HG02840 (cell line): ENCODE measurements around the gene GAS2L1.

Experiments
- ATAC-seq: cut with Tn5 transposase; IDR thresholded peaks from one replicate; pipeline ENCODE4 v1.9.1; 2021; ENCODE audit warnings: mild to moderate bottlenecking, moderate library complexity, moderate number of reproducible peaks; ENCODE audit not compliant: unreplicated experiment, low FRiP score

GAS2L1 gene

DNA sequence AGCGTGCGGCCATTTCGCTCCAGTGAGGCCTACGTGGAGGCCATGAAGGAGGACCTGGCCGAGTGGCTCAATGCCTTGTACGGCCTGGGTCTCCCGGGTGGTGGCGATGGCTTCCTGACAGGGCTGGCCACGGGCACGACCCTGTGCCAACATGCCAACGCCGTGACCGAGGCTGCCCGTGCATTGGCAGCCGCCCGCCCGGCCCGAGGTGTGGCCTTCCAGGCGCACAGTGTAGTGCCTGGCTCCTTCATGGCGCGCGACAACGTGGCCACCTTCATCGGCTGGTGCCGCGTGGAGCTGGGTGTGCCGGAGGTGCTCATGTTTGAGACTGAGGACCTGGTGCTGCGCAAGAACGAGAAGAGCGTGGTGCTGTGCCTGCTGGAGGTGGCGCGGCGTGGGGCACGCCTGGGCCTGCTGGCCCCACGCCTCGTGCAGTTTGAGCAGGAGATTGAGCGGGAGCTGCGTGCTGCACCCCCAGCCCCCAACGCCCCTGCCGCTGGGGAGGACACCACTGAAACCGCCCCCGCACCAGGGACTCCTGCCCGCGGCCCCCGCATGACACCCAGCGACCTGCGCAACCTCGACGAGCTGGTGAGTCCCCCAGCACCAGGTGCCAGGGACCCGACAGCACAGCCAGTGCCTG lies 1.8 kb downstream of the GAS2L1 start:
- no peak for ATAC-seq

DNA sequence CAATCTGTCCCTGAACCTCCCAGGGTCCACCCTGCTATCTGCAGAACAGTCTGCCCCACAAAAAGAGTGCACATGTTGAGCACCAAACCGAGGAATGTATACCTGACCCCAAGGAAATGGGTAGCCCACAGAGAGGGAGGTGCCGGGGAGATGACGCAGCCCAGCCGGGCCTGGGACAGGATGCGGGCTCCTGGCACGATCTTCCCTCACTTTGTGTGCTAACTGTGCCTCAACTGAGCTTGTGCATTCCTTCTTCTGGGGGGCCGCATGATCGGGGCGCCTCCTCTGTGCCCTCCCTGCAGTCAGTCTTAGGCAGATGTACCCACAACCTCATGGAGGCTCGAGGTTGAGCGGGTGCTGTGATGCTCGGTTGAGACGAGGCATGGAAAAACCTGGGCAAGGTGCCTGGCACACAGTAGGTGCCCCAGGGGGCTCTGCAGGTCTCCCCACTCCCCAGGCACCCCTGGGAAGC lies 2.4 kb downstream of the GAS2L1 start:
- no peak for ATAC-seq

DNA sequence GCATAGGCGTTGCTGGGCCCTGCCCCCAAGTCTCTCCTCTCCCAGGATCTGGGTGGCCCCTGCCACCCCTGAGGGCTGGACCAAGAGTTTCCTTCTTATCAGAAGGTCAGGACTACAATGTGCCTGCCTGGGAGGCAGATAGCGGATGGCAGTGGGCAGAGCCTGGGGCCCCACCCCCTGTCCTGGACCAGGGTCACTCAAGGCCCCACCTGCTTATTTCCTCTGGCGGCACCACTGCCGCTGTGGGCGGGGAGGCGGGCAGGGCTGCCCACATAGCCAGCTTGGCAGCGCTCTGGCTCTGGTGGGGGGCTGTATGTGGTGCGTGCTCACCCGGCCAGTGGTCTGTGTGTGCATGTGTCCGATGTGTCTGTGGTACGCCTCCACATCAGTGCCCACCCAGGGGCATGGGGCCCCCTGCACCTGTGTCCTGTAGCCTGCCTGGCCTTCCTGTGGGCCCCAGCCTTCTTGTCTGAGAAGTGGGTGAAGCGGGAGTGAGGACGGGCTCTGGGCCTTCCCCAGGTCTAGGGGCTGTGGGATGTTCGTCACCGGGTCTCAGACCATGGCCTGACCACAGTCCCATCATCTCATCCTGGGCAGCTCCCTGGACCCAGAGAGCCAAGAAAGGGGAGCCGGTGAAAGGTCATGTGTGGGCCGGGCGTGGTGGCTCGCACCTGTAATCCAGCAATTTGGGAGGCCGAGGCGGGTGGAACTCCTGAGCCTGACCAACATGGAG lies 3.0 kb downstream of the GAS2L1 start:
- no peak for ATAC-seq

DNA sequence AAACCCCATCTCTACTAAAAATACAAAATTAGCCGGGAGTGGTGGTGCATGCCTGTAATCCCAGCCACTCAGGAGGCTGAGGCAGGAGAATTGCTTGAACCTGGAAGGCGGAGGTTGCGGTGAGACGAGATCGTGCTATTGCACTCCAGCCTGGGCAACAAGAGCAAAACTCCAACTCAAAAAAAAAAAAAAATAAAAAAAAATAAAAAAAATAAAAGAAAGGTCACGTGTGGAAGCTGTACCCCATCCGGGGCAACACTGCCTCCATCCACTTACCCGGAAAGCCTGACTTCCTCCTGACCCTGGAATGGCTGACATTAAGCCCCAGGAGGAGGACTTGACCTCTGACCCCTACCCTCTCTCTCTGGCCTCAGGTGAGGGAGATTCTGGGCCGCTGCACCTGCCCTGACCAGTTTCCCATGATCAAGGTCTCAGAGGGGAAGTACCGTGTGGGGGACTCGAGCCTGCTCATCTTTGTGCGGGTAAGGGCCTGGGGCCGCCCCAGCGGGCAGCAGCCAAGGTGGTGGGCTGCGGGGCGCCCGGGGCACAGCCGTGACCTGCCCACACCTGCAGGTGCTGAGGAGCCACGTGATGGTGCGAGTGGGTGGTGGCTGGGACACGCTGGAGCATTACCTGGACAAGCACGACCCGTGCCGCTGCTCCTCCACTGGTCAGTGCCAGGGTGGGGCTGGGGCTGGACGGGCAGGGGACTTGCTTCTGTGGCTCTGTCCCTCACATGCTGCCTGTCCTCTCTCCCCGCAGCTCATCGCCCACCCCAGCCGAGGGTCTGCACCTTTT lies 3.8 kb downstream of the GAS2L1 start:
- ATAC-seq: no peak

DNA sequence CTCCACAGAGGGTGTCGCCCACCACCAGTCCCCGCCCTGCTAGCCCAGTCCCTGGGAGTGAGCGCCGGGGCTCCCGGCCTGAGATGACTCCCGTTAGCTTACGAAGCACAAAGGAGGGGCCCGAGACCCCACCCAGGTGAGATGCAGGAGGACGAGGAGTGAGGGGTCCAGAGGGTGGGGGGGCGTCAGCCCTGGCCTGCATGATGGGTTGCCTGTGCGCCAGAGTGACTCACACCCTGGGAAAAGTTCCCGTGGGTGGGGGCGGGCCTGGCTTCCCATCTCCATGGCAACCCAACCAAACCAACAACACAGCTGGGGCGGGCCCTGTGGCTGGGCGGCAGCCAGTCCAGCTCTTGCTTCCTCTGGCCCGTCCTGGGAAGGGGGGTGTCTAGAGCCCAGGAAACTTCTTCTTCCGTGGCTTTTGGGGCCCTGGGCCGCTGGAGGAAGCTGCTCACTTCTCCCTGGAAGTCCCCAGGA lies 4.5 kb downstream of the GAS2L1 start:
- ATAC-seq: no peak

DNA sequence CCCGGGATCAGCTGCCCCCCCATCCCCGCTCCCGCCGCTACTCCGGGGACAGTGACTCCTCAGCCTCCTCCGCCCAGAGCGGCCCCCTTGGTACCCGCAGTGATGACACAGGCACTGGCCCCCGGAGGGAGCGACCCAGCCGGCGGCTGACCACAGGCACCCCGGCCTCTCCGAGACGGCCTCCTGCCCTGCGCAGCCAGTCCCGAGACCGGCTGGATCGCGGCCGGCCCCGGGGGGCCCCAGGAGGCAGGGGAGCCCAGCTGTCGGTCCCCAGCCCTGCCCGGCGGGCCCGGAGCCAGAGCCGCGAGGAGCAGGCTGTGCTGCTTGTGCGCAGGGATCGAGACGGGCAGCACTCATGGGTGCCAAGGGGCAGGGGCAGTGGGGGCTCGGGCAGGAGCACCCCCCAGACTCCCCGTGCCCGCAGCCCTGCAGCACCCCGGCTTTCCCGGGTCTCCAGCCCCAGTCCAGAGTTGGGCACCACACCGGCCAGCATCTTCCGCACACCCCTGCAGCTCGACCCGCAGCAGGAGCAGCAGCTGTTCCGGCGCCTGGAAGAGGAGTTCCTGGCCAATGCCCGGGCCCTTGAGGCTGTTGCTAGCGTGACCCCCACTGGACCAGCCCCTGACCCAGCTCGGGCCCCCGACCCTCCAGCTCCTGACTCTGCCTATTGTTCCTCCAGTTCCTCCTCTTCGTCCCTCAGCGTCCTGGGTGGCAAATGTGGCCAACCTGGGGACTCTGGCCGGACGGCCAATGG lies 5.2 kb downstream of the GAS2L1 start:
- ATAC-seq: no peak

DNA sequence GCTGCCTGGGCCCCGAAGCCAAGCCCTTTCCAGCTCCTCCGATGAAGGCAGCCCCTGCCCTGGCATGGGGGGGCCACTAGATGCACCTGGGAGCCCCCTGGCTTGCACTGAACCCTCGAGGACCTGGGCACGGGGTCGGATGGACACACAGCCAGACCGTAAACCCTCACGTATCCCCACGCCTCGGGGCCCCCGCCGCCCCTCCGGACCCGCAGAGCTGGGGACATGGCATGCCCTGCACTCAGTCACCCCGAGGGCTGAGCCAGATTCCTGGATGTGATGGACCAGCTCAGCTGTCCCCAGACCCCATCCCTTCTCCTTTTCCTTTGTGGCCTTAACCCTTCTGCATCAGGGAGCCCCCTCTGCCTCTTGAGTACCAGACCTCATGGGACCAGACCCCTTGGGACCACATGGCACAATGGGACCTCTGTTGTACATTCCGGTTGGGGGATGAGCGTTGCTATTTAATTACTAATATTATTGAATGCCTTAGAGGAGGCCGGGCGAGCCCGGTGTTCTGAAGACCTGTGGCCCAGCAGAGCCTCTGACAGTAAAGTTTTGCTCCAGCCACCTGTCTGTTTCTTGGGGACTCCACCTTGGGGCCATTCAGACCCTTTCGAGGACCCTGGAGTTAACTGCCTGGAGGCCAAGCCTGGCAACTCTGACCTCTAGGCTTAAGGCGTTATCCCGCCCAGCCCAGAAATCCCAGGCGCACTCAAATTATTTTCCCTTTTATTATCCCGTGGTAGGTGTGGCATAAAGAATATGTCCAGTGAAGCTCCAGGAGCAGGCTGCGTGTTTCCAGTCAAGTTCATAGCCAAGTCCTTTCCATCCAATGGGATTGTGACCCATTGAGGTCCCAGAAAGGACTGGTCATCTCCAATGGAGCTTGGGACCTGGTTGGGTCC lies 6.0 kb downstream of the GAS2L1 start:
- no peak for ATAC-seq

DNA sequence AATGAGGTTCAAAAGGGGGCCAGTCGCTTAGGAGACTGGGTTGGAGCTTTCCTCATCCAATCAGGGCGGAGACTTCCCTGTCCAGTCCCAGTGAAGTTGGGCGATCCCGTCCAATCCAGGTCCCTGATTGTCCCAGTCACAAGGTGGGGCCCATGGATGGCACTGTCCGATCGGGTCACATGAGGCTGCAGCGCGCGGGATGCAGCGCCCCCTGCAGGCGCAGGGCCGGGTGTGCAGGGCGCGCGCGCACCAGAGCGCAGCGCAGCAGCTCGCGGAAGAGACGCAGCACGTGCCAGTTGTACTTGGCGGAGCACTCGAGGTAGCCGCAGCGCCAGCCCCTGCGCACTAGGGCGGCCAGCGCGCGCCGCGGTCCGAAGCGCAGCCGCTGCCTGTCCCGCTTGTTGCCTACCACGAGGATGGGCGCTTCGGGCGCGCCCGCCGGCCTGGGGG lies 6.7 kb downstream of the GAS2L1 start:
- no peak for ATAC-seq

DNA sequence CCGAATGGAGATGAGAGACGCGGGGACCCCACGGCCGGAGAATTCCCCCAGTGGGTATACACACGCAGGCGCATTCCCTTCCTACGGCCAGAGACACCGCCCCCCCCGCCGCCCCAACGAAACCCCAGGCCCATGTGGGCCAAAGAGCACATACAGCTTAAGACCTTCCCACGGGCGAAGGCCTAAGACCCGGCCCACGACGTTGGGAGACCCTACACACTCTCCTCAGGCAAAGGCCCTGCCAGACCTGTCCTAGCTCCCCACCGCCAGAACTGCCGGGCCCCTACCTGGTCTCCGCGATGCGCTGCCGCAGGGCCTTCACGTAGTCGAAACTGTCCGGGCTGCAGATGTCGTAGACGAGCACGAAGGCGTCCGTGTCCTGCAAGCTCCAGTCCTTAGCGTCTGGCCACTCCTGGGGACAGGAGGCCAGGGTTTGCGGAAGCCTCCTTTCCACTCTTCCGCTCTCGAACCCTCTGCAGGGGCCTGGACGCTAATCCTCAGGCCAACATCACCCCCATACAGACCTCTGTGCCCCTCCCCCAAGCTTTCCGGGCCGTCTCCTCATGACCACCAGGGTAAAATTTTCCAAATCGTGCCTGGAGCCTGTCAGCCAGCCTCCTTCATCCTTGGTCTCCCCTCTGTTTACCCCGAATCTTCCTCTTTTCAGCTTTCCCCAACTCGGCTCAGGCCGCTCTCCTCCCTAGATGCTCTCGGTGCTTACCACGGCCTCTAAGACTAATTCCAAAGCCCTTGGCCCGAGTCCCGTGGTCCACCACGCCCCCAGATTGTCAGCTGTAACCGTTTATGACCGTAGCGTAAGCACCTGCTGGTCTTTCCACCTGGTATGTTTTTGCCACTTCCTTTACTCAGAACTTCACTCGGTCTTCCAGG lies 7.4 kb downstream of the GAS2L1 start:
- ATAC-seq: no peak

DNA sequence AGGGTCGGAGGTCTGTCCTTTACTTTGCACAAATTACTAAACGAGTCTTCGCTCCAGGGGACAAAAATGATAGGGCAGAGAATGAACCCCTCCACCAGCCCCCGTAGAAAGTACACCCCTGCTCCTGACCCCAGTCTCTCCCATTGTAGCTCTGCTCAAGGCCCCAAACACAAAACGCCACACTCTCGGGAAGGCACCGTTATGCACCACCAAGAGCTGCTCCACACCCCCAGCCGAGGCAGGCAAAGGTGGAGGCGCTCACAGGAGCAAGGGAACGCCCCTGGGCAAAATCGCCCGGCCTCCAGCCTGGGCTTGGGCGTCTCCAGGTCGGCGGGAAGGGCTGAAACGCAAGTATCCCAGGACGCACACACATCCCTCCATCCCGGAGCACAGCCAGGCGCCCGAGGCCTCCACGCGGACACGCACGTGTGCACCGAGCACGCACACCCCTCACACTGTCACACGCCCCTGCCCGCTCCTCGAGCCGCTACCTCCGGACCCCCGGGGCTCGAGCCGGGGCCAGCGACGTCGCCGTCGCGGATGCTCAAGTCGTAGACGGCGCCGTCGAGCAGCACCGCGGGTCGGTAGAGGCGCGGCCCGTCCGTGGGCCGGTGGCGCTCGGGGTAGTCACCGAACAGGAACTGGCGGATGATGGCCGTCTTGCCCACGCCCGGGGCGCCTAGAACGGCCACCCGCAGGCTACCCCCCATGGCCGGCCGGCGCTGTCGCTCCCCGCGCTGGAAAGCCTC lies 8.3 kb downstream of the GAS2L1 start:
- no peak for ATAC-seq

DNA sequence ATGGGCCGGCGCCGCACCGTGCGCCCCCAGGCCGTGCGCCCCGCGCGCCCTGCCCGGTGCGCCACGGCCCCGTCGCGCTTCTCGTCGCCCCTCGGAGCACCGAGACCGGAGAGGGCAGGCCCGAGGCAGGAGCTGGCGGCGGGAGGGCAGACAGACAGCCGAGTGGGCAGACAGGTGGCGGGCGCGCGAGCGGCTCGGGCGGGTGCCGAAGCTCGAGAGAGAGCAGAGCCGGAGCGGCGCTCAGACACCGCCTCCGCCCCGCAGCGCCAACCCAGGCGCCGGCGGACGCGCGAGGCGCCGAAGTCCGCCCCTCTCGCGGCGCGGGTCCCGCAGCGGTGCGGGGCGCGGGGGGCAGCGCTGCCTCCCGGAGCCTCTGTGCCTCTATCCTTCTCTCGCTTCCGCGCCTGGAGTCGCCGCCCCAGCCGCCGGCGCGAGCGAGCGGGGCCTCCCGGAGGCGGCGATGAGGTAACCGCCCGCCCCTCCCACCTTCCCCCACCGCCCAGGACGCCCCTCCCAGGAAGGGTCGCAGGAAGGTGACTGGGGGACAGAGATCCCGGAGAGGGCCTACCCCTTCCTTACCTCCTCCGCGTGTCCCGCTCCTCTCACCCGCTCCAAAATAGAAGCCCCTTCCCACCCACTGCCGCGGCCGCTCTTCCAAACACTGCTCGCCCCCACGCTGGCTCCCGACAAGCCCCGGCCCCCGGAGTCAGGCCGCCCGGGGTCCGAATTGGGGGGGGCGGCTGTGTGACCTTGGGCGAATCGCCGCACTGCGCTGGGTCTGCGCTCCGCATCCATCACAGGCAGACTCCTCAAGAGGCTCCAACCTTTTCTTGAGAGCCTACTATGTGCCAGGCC lies 9.1 kb downstream of the GAS2L1 start, which contains the start of gene RASL10A:
RASL10A (minus strand) TSS at position 412 of the 855 bp plus-strand sequence. CDS start 451 bp downstream, outside the sequence.
- no peak for ATAC-seq

DNA sequence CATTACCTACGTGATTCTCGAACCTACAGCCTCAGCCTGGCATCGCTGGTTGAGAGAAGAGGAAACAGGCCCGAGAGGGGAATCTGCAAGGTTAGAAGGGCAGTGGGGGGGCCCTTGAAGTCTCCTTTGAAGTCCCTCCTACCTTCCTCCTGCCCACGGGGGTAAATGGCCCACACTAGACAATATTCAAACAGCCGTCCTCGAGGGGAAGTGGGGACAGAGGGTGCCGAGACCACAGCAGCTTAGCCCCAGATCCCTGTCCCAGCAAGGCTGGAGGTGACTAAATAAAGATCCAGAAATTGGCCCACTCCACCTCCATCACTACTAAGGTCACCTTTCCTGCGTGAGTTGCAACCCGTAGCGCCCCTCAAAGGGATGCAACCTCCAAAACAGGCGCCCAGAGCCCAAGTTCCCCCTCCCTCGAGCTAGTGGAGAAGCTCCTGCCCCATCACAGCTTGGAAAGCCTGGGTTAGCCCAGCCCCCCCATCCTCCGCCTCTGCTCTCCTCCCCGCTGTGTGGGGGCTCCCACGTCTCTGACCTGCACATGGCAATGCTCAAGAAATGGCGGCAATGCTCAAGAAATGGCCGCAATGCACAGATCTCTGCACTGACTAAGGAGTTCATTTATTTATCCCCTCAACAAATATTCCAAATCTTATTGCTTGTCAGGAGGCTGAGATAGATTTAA lies 9.8 kb downstream of the GAS2L1 start:
- ATAC-seq: no peak

DNA sequence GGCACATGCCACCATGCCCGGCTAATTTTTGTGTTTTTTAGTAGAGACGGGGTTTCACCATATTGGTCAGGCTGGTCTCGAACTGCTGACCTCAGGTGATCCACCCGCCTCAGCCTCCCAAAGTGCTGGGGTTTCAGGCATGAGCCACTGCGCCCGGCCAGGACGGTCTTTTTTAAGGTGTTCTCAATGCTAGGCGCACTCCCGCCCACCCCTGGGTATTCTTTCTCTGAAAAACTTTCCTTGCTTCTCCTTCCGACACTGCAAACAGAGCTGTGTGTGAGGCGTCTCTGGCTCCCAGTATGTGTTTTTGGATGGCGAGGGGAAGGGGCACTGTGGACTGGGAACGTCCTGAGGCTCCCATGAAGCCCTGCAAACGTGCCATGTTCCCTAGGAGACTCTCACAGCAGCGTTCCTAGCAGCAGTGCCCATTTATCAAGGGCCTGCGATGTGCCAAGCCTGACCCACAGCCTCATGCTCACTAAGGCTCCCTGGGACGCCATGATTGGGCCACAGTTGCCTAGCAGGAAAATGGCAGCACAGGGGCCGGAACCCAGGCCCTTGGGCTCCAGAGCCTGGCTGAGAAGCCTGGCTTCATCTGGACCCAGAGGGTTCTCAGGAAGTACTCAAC lies 11.5 kb downstream of the GAS2L1 start:
- ATAC-seq: no peak

DNA sequence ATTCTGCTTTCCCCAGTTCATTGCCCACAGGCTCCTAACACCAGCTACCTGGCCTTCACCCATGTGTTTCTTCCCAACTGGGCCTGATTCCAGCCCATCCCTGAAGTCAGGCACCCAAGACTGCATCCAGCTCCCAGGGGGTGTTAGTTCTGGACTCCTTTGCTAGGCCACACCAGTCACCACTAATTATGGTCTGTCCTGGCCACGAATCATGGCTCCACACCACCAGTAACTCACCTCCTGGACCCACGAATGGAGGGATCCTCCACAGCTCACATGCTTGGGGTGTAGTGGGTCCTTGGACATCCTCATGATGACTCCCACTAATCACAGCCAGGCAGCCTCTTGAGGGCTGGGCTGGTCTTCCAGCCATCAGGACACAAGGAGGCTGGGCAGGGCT lies 12.6 kb downstream of the GAS2L1 start:
- no peak for ATAC-seq

DNA sequence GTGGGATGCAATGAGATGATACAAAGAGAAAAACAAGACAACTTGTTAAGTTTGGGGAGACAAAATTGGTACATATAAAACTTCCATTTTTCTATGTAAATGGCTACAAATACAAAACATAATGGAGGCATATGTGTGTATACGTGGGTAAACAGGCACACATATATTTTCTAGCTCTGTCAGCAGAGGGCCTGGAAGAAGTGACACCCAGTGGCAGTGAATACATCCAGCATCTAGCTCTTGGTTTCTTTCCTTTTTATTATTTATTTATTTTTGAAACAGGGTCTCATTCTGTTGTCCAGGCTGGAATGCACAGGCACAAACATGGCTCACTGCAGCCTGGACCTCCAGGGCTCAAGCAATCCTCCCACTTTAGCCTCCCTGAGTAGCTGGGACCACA lies 14.1 kb downstream of the GAS2L1 start:
- ATAC-seq: no peak

DNA sequence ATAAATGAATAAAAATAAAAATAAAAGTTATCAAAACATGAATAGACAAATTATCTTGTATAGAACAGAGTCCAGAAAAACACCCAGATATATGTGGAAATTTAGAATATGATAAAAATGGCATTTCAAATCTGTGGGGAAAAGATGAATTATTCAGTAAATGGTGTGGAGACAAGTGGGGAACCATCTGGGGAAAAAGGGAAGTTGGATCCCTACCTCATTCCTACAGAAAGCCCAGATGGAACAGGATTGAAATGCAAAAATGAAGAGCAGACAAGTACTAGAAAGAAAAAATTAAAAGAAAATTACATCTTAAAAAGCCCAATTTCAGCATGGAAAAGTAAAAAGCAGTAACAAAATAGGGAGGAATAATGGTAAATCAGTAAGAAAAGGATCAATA lies 17.2 kb downstream of the GAS2L1 start:
- no peak for ATAC-seq
